ENCODE data around the gene TUBB2B. TPM values are rescaled to one million over a fixed set of nuclear protein-coding genes. Genes with fewer than 3 reads are reported as not detected.

TUBB2B gene
- total and polyA plus RNA-seq, 4 donors: 0.85 to 4.3 (median 2.6) TPM

GRCh38 chr6:3270258-3270657 is 42.8 kb upstream of the TUBB2B start:
- Histone ChIP-seq H3K27ac (ENCODE audit: low read depth in 1 of 2, low read length in 1 of 2) (no peak overlapping the region), H3K27me3 (ENCODE audit: control insufficient read depth in 3 of 3, insufficient read depth in 3 of 3, low read length in 2 of 3) (no peaks in the 10 kb centered on the region), H3K4me3 (no peak overlapping the region), H3K9me3 (ENCODE audit: control insufficient read depth in 4 of 4, insufficient read depth in 3 of 4, low read length in 3 of 4) (no peaks in the 10 kb centered on the region), H3K36me3 (ENCODE audit: control insufficient read depth in 4 of 4, insufficient read depth in 4 of 4, low read length in 4 of 4) (peaks cover 11 to 37% (median 20%) of the 10 kb centered on the region in 4 donors), H3K4me1 (ENCODE audit: control insufficient read depth in 5 of 5, insufficient read depth in 5 of 5, low read length in 5 of 5) (no peaks in the 10 kb centered on the region), H3K9ac (ENCODE audit: insufficient read depth in 1 of 2, low read length in 2 of 2) (no peak overlapping the region)
- 66 to 72% methylated on average over 15 of the region's 15 CpGs for WGBS, 2 donors
- DNase-seq: no peak
- TF ChIP-seq CTCF (IDR thresholded peaks at IDR 0.05; ENCODE audit: control extremely low read depth, extremely low read depth): no peak
- ATAC-seq (ENCODE audit: insufficient read depth, low FRiP score): peak; percentile 37

DNA sequence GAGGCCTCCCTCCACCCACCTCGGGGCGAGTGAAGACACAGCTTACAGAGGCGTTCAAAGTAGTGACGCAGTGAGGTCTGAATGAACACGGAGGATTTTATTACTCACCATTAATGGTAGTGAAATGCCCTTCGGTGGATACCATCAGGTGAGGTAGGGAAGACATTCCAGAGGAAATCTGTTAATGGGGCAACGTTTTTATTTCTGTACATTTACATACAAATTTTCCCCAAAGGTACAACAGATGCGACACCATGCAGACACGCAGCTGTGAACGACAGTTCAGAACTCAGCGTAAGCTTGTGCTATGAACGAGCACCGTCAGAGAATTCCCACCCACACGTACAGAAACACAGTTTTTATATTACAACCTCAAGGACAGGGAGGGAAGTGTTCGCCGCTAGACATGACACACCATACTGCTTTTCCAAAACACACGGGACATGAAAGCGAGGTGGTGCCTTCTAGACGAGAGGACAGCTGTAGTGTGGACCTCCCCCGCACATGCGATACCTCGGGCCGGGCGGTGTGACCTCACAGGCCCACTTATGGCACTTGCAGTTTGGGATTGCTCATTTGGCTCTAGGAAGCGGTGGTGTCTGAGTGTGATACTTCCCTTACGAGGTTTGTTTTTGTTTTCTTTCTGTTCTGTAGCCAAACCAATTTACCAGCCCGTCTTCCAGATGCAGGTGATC is 42.0 kb upstream of the TUBB2B start:
- 85% methylated on average over 27 of the region's 27 CpGs for whole genome bisulfite sequencing, 2 donors
- no peaks in the 10 kb centered on the region for H3K9me3 ChIP-seq (ENCODE audit: control insufficient read depth in 4 of 4, insufficient read depth in 3 of 4, low read length in 3 of 4)
- H3K27ac ChIP-seq (ENCODE audit: low read depth in 1 of 2, low read length in 1 of 2): no peak overlapping the region
- no peaks in the 10 kb centered on the region for H3K27me3 ChIP-seq (ENCODE audit: control insufficient read depth in 3 of 3, insufficient read depth in 3 of 3, low read length in 2 of 3)
- H3K9ac ChIP-seq (ENCODE audit: insufficient read depth in 1 of 2, low read length in 2 of 2): no peak overlapping the region
- H3K4me1 ChIP-seq (ENCODE audit: control insufficient read depth in 5 of 5, insufficient read depth in 5 of 5, low read length in 5 of 5): no peaks in the 10 kb centered on the region
- no peak for TF ChIP-seq CTCF (IDR thresholded peaks at IDR 0.05; ENCODE audit: control extremely low read depth, extremely low read depth)
- no peak for ATAC-seq (ENCODE audit: insufficient read depth, low FRiP score)
- DNase-seq: no peak
- peaks cover 11 to 37% (median 20%) of the 10 kb centered on the region in 4 donors for H3K36me3 ChIP-seq (ENCODE audit: control insufficient read depth in 4 of 4, insufficient read depth in 4 of 4, low read length in 4 of 4)
- H3K4me3 ChIP-seq: no peak overlapping the region

DNA sequence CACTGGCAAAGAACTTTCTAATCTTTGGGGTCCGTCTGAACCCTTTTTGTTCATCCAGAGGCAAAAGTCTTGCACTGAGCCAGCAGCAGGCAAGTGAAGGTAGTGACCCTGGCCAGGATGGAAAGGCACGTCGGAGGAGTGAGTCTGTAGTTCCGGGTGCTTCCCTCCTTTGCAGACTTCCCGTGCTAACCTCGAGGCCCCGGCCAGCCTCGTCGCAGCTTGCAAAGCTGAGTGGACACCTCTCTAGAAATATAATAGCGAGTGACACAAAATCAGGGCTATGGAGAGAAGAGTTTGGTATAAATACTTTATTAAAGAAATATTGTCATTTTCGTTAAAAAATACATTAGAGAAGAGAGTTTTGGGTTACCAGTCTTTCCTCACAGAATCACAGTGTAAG is 41.2 kb upstream of the TUBB2B start:
- no peaks in the 10 kb centered on the region for H3K27me3 ChIP-seq (ENCODE audit: control insufficient read depth in 3 of 3, insufficient read depth in 3 of 3, low read length in 2 of 3)
- WGBS, 2 donors: 86 to 88% methylated on average over 11 of the region's 11 CpGs
- no peak overlapping the region for H3K27ac ChIP-seq (ENCODE audit: low read depth in 1 of 2, low read length in 1 of 2)
- DNase-seq: no peak
- no peak for TF ChIP-seq CTCF (IDR thresholded peaks at IDR 0.05; ENCODE audit: control extremely low read depth, extremely low read depth)
- H3K9ac ChIP-seq (ENCODE audit: insufficient read depth in 1 of 2, low read length in 2 of 2): no peak overlapping the region
- no peaks in the 10 kb centered on the region for H3K4me1 ChIP-seq (ENCODE audit: control insufficient read depth in 5 of 5, insufficient read depth in 5 of 5, low read length in 5 of 5)
- no peaks in the 10 kb centered on the region for H3K9me3 ChIP-seq (ENCODE audit: control insufficient read depth in 4 of 4, insufficient read depth in 3 of 4, low read length in 3 of 4)
- no peak overlapping the region for H3K4me3 ChIP-seq
- H3K36me3 ChIP-seq (ENCODE audit: control insufficient read depth in 4 of 4, insufficient read depth in 4 of 4, low read length in 4 of 4): peaks cover 11 to 45% (median 23%) of the 10 kb centered on the region in 4 donors
- no peak for ATAC-seq (ENCODE audit: insufficient read depth, low FRiP score)

GRCh38 chr6:3267162-3267561 is 39.7 kb upstream of the TUBB2B start:
- Histone ChIP-seq H3K27ac (ENCODE audit: low read depth in 1 of 2, low read length in 1 of 2) (no peak overlapping the region), H3K27me3 (ENCODE audit: control insufficient read depth in 3 of 3, insufficient read depth in 3 of 3, low read length in 2 of 3) (no peaks in the 10 kb centered on the region), H3K9ac (ENCODE audit: insufficient read depth in 1 of 2, low read length in 2 of 2) (no peak overlapping the region), H3K4me1 (ENCODE audit: control insufficient read depth in 5 of 5, insufficient read depth in 5 of 5, low read length in 5 of 5) (no peaks in the 10 kb centered on the region), H3K36me3 (ENCODE audit: control insufficient read depth in 4 of 4, insufficient read depth in 4 of 4, low read length in 4 of 4) (peaks cover 8 to 44% (median 22%) of the 10 kb centered on the region in 4 donors), H3K9me3 (ENCODE audit: control insufficient read depth in 4 of 4, insufficient read depth in 3 of 4, low read length in 3 of 4) (no peaks in the 10 kb centered on the region), H3K4me3 (no peak overlapping the region)
- 70 to 73% methylated on average over 5 of the region's 5 CpGs for WGBS, 2 donors
- no peak for DNase-seq
- ATAC-seq (ENCODE audit: insufficient read depth, low FRiP score): no peak
- TF ChIP-seq CTCF (IDR thresholded peaks at IDR 0.05; ENCODE audit: control extremely low read depth, extremely low read depth): no peak
